BLaER1 (cell line): ENCODE data around the gene GALNT13.

Source experiments
- H3K27ac ChIP-seq: shearing (Covaris generic); formaldehyde crosslinking; 2 replicates; pipeline ENCODE4 v1.8.1; 2022
- H3K27me3 ChIP-seq: shearing (Covaris generic); formaldehyde crosslinking; 2 replicates; pipeline ENCODE4 v1.8.1; 2022
- H3K36me3 ChIP-seq: shearing (Covaris generic); formaldehyde crosslinking; 2 replicates; pipeline ENCODE4 v1.8.1; 2022
- H3K4me1 ChIP-seq: shearing (Covaris generic); formaldehyde crosslinking; 2 replicates; pipeline ENCODE4 v1.8.1; 2022
- H3K4me2 ChIP-seq: shearing (Covaris generic); formaldehyde crosslinking; 2 replicates; pipeline ENCODE4 v1.8.1; 2022
- H3K4me3 ChIP-seq: shearing (Covaris generic); formaldehyde crosslinking; 2 replicates; pipeline ENCODE4 v1.8.1; 2022
- H3K9ac ChIP-seq: shearing (Covaris generic); formaldehyde crosslinking; 2 replicates; pipeline ENCODE4 v1.8.1; 2022
- H3K9me3 ChIP-seq: shearing (Covaris generic); formaldehyde crosslinking; 2 replicates; pipeline ENCODE4 v1.8.1; 2022
- H4K20me1 ChIP-seq: shearing (Covaris generic); formaldehyde crosslinking; 2 replicates; pipeline ENCODE4 v1.8.1; 2022
- Cebpa-rat ChIP-seq: shearing (Covaris generic); IDR thresholded peaks from 2 replicates; pipeline ENCODE4 v1.8.1; 2022

GALNT13 gene

DNA sequence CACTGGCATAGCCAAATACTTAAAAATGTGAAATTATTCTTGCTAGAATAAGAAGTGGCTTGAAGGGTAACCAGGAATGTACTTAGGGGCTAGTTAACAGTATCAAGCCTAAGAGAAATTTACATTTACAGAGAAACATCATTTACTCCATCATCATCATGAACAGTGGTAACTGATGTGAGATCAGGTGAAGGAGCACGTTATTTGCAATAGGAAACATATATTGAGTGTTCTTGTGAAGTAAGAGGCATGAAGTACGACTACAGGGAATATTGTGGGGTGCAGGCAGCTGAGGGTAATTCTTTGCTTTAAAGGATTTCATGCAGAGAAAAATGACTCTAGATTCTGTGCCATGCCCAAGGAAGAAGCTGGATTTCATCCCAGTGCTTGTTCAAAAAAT is 220.8 kb downstream of the GALNT13 start:
- no peak overlapping the region for H3K4me2 ChIP-seq
- TF ChIP-seq Cebpa-rat: no peak
- H3K27me3 ChIP-seq: no peaks in the 10 kb centered on the region
- H3K4me3 ChIP-seq: no peak overlapping the region
- H4K20me1 ChIP-seq: no peaks in the 10 kb centered on the region
- H3K9me3 ChIP-seq: no peaks in the 10 kb centered on the region
- no peak overlapping the region for H3K9ac ChIP-seq
- no peaks in the 10 kb centered on the region for H3K36me3 ChIP-seq
- no peak overlapping the region for H3K27ac ChIP-seq
- no peaks in the 10 kb centered on the region for H3K4me1 ChIP-seq

- TF ChIP-seq Cebpa-rat: no peak
These were observed 222.1 kb downstream of the GALNT13 start for GRCh38 chr2:154093856-154094255.

DNA sequence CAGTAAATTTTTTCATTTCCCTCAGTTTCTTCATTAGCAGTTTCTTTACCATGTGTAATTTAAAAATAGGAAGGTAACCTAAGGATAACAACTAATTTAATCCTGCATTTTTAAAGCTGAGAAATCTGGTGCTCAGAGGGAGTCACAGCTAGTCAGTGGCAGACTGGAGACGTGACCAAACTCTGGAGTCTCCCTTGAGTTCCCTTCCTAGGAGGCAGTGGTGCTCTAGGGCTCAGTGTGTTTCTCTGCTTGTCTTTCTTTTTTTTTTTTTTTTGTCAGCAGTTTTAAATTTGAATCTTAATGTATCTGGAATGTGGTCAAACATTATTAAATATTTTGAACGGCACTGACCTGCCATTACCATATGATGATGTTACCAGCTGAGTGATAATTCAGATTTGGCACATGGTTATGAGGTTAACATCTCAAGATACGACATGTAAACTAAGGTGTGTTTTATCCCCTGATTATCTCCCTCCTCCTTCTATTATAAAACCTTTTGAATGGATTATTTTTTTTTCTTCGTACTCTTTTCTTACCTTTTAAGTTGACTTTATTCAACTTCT is 226.2 kb downstream of the GALNT13 start:
- Histone ChIP-seq H3K9me3 (no peaks in the 10 kb centered on the region), H3K4me2 (no peak overlapping the region), H3K9ac (no peak overlapping the region), H3K27me3 (no peaks in the 10 kb centered on the region), H3K4me3 (no peak overlapping the region), H3K36me3 (no peaks in the 10 kb centered on the region), H4K20me1 (no peaks in the 10 kb centered on the region), H3K27ac (no peak overlapping the region), H3K4me1 (no peaks in the 10 kb centered on the region)
- no peak for TF ChIP-seq Cebpa-rat

More at GRCh38 chr2:154093856-154094255, 222.1 kb downstream of the GALNT13 start:
- no peaks in the 10 kb centered on the region for H4K20me1 ChIP-seq
- H3K27ac ChIP-seq: no peak overlapping the region
- no peak overlapping the region for H3K4me2 ChIP-seq
- H3K4me3 ChIP-seq: no peak overlapping the region
- H3K9me3 ChIP-seq: no peaks in the 10 kb centered on the region
- no peaks in the 10 kb centered on the region for H3K27me3 ChIP-seq
- H3K4me1 ChIP-seq: no peaks in the 10 kb centered on the region
- no peaks in the 10 kb centered on the region for H3K36me3 ChIP-seq
- H3K9ac ChIP-seq: no peak overlapping the region

GRCh38 chr2:154120706-154121105 is 249.0 kb downstream of the GALNT13 start:
- Histone ChIP-seq H3K36me3 (no peaks in the 10 kb centered on the region), H3K9ac (no peak overlapping the region), H4K20me1 (no peaks in the 10 kb centered on the region), H3K4me1 (no peaks in the 10 kb centered on the region), H3K27ac (no peak overlapping the region), H3K4me3 (no peak overlapping the region), H3K27me3 (no peaks in the 10 kb centered on the region), H3K4me2 (no peak overlapping the region), H3K9me3 (peaks cover 13% of the 10 kb centered on the region)
- no peak for TF ChIP-seq Cebpa-rat

DNA sequence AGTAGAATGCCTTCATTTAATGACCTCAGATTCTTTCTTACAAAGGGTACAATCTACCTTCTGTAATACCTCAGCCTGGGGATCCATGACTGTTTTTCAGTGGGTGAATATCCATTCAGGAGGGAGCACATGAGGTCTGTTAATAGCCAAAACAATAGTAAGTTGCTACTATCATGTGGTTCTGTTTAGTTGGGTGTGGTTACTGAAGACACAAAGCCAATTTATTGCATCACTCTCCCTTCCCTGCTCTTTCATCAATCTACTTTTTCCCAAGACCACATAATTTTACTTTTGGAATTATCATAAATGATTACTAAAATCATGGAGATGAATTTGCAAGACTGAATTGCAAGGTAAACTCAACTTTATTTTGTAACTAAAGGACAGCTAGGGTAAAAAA is 254.2 kb downstream of the GALNT13 start:
- Histone ChIP-seq H3K4me1 (no peaks in the 10 kb centered on the region), H3K4me3 (no peak overlapping the region), H3K27me3 (no peaks in the 10 kb centered on the region), H3K9ac (no peak overlapping the region), H3K36me3 (no peaks in the 10 kb centered on the region), H3K9me3 (no peaks in the 10 kb centered on the region), H3K27ac (no peak overlapping the region), H4K20me1 (no peaks in the 10 kb centered on the region), H3K4me2 (no peak overlapping the region)
- no peak for TF ChIP-seq Cebpa-rat

GRCh38 chr2:154130821-154131220 is 259.1 kb downstream of the GALNT13 start:
- no peak for TF ChIP-seq Cebpa-rat
- Histone ChIP-seq H3K27ac (no peak overlapping the region), H3K36me3 (no peaks in the 10 kb centered on the region), H4K20me1 (no peaks in the 10 kb centered on the region), H3K27me3 (no peaks in the 10 kb centered on the region), H3K4me2 (no peak overlapping the region), H3K9me3 (no peaks in the 10 kb centered on the region), H3K4me3 (no peak overlapping the region), H3K4me1 (no peaks in the 10 kb centered on the region), H3K9ac (no peak overlapping the region)

DNA sequence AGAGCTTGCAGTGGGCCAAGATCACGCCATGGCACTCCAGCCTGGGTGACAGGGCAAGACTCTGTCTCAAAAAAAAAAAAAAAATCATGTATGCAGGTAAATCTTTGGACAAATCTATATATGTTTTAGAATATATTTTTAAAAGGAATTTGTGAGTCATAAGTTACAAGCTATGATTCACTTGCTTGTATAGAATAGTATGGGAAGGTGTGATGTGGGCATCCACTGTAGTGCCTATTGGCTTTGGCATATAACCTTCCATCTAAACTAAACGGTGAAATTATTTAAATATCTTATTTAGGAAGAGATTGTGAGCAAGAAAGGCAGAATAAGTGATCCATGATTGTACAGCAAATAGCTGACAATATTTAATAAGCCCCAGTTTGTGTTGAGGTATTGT is 261.1 kb downstream of the GALNT13 start:
- Histone ChIP-seq H3K4me1 (no peaks in the 10 kb centered on the region), H4K20me1 (no peaks in the 10 kb centered on the region), H3K9ac (no peak overlapping the region), H3K36me3 (no peaks in the 10 kb centered on the region), H3K9me3 (no peaks in the 10 kb centered on the region), H3K4me3 (no peak overlapping the region), H3K27ac (no peak overlapping the region), H3K4me2 (no peak overlapping the region), H3K27me3 (no peaks in the 10 kb centered on the region)
- no peak for TF ChIP-seq Cebpa-rat

DNA sequence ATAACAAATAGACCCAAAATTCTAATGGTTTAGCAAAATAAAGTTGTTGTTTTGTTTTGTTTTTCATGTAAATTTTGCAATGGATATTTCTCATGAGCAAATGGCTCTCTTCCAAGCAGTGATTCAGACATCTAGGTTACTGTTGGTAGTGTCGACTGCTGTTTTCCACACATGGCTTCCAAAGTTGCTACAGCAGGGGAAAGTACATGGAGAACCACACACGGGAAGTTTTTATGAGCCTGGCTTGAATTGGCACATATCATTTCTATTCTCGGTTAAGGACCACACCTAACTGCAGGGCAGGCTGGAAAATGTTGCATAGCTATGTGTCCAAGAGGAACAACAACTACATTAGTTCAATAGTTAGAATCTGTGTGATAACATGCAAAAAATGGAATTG is 262.1 kb downstream of the GALNT13 start:
- H3K36me3 ChIP-seq: no peaks in the 10 kb centered on the region
- no peaks in the 10 kb centered on the region for H3K27me3 ChIP-seq
- no peak overlapping the region for H3K27ac ChIP-seq
- no peaks in the 10 kb centered on the region for H3K4me1 ChIP-seq
- H4K20me1 ChIP-seq: no peaks in the 10 kb centered on the region
- no peak overlapping the region for H3K9ac ChIP-seq
- TF ChIP-seq Cebpa-rat: no peak
- H3K9me3 ChIP-seq: no peaks in the 10 kb centered on the region
- H3K4me2 ChIP-seq: no peak overlapping the region
- no peak overlapping the region for H3K4me3 ChIP-seq

- Histone ChIP-seq H3K4me1 (no peaks in the 10 kb centered on the region), H3K27me3 (no peaks in the 10 kb centered on the region), H3K36me3 (no peaks in the 10 kb centered on the region), H4K20me1 (no peaks in the 10 kb centered on the region), H3K27ac (no peak overlapping the region), H3K4me2 (no peak overlapping the region), H3K4me3 (no peak overlapping the region), H3K9ac (no peak overlapping the region), H3K9me3 (no peaks in the 10 kb centered on the region)
- TF ChIP-seq Cebpa-rat: no peak
These were observed 268.7 kb downstream of the GALNT13 start for GRCh38 chr2:154140249-154141025.

GRCh38 chr2:154142480-154142879 is 270.8 kb downstream of the GALNT13 start:
- H3K27ac ChIP-seq: no peak overlapping the region
- no peak overlapping the region for H3K4me3 ChIP-seq
- H3K9me3 ChIP-seq: no peaks in the 10 kb centered on the region
- TF ChIP-seq Cebpa-rat: no peak
- no peaks in the 10 kb centered on the region for H3K27me3 ChIP-seq
- H3K36me3 ChIP-seq: no peaks in the 10 kb centered on the region
- no peaks in the 10 kb centered on the region for H4K20me1 ChIP-seq
- no peak overlapping the region for H3K4me2 ChIP-seq
- no peaks in the 10 kb centered on the region for H3K4me1 ChIP-seq
- H3K9ac ChIP-seq: no peak overlapping the region
